ENCODE measurements around the gene SKAP2.

DNA sequence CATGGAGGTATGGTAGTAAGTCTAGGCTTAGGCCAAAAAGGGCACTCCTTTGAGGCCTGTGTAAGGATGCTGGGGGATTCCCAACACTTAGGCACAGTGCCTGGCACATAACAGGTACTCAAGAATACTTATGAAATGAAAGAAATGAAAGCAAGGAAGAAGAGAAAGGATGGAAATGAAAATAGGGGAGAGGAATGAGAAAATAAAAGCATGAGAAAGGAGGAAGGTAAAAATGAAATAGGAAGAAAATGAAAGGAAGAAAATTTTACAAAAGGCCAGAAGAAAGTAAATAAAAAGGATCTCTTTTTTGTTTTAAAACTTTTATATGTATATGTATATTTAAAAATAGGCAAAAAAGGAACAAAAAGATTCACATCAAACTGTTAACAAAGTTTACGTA lies 146.3 kb downstream of the SKAP2 start:
- TF ChIP-seq, protein P1, sequence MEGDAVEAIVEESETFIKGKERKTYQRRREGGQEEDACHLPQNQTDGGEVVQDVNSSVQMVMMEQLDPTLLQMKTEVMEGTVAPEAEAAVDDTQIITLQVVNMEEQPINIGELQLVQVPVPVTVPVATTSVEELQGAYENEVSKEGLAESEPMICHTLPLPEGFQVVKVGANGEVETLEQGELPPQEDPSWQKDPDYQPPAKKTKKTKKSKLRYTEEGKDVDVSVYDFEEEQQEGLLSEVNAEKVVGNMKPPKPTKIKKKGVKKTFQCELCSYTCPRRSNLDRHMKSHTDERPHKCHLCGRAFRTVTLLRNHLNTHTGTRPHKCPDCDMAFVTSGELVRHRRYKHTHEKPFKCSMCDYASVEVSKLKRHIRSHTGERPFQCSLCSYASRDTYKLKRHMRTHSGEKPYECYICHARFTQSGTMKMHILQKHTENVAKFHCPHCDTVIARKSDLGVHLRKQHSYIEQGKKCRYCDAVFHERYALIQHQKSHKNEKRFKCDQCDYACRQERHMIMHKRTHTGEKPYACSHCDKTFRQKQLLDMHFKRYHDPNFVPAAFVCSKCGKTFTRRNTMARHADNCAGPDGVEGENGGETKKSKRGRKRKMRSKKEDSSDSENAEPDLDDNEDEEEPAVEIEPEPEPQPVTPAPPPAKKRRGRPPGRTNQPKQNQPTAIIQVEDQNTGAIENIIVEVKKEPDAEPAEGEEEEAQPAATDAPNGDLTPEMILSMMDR (IDR thresholded peaks at IDR 0.05) = no peak
- no peak for TF ChIP-seq POLR2A (IDR thresholded peaks at IDR 0.05)
